Measurements from ENCODE around the gene NRSN2. TPM values are rescaled to one million over a fixed set of nuclear protein-coding genes. Genes with fewer than 3 reads are reported as not detected.

The NRSN2 gene
- total RNA-seq, 1 experiment from 2014 or later: 22.7 TPM

DNA sequence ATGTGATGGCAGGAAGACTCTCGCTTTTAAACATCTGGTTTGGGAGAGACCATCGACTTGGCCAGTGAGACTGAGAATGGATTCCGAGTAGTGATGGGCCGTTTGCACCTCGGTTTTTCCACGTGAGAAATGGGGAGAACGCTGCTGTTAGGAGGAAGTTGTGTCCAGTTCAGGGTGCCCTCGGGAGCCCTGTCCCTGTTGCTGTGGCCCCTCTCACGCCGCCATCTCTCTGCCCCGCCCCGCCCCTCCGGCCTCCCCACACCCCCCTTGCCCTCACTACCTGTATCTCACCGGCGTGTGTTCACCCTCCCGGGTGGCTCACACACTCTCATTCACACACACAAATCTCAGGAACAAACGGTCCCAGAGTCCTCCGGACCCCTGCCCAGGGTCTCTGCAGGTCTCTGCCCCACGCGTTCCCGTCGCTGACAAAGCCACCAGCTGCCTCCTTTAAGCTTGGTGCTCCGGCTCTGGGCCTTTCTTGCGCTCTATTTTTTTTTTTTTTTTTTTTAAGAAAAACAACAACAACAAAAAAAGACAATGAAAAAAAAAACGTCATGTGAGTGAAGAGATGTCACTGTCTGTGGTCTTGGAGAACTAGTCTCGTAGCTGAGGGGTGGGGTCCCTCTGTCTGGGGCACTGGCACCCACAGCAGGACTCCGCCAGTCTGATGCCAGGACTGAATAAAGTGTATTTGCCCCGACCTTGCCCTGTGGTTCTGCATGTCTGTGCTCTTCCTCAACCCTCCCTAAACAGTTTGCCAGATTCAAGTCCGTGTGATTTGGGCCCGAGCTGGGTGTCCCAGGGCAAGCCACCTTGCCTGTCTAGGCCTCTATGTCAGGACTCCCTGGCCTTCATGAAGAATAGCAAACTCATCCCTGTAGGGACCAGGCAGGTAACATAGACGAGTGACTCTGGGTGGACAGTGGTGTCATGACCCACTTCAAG, 18.6 kb upstream of the NRSN2 start:
- Histone ChIP-seq H4K5ac (ENCODE audit: insufficient read length, low read depth, low read length) (no peak overlapping the region), H3K56ac (ENCODE audit: insufficient read length, low read depth, low read length) (no peak overlapping the region), H2BK20ac (ENCODE audit: low read depth, low read length, poor library complexity, severe bottlenecking) (no peak overlapping the region), H3K27ac (ENCODE audit: insufficient read length, low read depth, low read length) (no peak overlapping the region), H3K23me2 (ENCODE audit: insufficient read length, low read depth, low read length, poor library complexity, severe bottlenecking) (peaks cover 16% of the 10 kb centered on the region), H2AK5ac (ENCODE audit: insufficient read length, low read length) (no peak overlapping the region), H2BK120ac (ENCODE audit: low read depth, low read length, poor library complexity, severe bottlenecking) (no peak overlapping the region), H3K9ac (ENCODE audit: extremely low read depth, insufficient read length, low read length) (peak overlapping the region; percentile 35), H4K91ac (ENCODE audit: insufficient read length, low read depth, low read length) (no peak overlapping the region), H4K20me1 (ENCODE audit: control insufficient read depth, insufficient read depth, insufficient read length) (peaks cover 2% of the 10 kb centered on the region), H2BK15ac (ENCODE audit: low read depth, low read length) (no peak overlapping the region), H3K9me3 (ENCODE audit: control insufficient read depth, low read depth, low read length) (no peaks in the 10 kb centered on the region), H3K79me1 (ENCODE audit: insufficient read depth, low read depth, low read length, poor library complexity, severe bottlenecking) (no peaks in the 10 kb centered on the region), H3T11ph (ENCODE audit: low read length) (no peak overlapping the region), H3K27me3 (ENCODE audit: insufficient read depth, low read length) (0 out of 2 replicates have a peak, but pooled peaks cover 2% of the 10 kb centered on the region), H3K79me2 (ENCODE audit: insufficient read depth, low read length) (peaks cover 9% of the 10 kb centered on the region; the same call in 1 of the 2 replicates), H3K4me1 (ENCODE audit: insufficient read depth, low read length) (peaks cover 2% of the 10 kb centered on the region; the same call in 1 of the 2 replicates), H3K14ac (ENCODE audit: insufficient read depth, low read length) (no peak overlapping the region), H3K23ac (ENCODE audit: insufficient read length, low read depth, low read length) (no peak overlapping the region), H2AFZ (ENCODE audit: low read length) (no peak overlapping the region), H3K4ac (ENCODE audit: low read depth, low read length) (no peak overlapping the region), H2BK5ac (ENCODE audit: insufficient read length, low read length) (no peak overlapping the region), H3K18ac (ENCODE audit: insufficient read length, low read depth, low read length) (no peak overlapping the region), H3K4me2 (ENCODE audit: insufficient read depth, insufficient read length, low read length) (peak overlapping the region; percentile 64), H2BK12ac (ENCODE audit: insufficient read length, low read depth, low read length) (no peak overlapping the region), H4K8ac (replicated peaks; ENCODE audit: insufficient read length, low read depth, low read length) (no peak overlapping the region)
- H3K27ac Mint-ChIP-seq: peak overlapping the region in 1 of 3 experiments; percentile 65; a peak in 1 of 7 replicates
- peaks cover 0 to 2% of the 10 kb centered on the region in 2 experiments; a peak in 1 of 5 replicates for H3K9me3 Mint-ChIP-seq
- H3K27me3 Mint-ChIP-seq (ENCODE audit: low read depth): peaks cover 11% of the 10 kb centered on the region
- TF ChIP-seq, protein P1, sequence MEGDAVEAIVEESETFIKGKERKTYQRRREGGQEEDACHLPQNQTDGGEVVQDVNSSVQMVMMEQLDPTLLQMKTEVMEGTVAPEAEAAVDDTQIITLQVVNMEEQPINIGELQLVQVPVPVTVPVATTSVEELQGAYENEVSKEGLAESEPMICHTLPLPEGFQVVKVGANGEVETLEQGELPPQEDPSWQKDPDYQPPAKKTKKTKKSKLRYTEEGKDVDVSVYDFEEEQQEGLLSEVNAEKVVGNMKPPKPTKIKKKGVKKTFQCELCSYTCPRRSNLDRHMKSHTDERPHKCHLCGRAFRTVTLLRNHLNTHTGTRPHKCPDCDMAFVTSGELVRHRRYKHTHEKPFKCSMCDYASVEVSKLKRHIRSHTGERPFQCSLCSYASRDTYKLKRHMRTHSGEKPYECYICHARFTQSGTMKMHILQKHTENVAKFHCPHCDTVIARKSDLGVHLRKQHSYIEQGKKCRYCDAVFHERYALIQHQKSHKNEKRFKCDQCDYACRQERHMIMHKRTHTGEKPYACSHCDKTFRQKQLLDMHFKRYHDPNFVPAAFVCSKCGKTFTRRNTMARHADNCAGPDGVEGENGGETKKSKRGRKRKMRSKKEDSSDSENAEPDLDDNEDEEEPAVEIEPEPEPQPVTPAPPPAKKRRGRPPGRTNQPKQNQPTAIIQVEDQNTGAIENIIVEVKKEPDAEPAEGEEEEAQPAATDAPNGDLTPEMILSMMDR (conservative IDR thresholded peaks at IDR 0.05): no peak
- DNase-seq: no peak
- H3K36me3 Mint-ChIP-seq (ENCODE audit: insufficient read depth in 1 of 3, low read depth in 3 of 3): peaks cover 16 to 22% (median 21%) of the 10 kb centered on the region in 3 experiments; a peak in 6 of 7 replicates
- no CpG with 5 or more reads among the region's 31 CpGs for WGBS (ENCODE audit: extremely low coverage, insufficient read length, low lambda C conversion rate)
- H3K4me1 Mint-ChIP-seq: peaks cover 35 to 38% of the 10 kb centered on the region in 2 experiments
- peak overlapping the region; percentile 87 to 88 for H3K4me3 Mint-ChIP-seq
